Muscle of arm (tissue), 12 donors: ENCODE data around the gene GCFC2. TPM values are rescaled to one million over a fixed set of nuclear protein-coding genes. Genes with fewer than 3 reads are reported as not detected.
A peak's percentile ranks its signal among the peaks of the same experiment; 100 is the strongest.

ENCODE experiments used
- DNase-seq: peaks from one replicate; pipeline ENCODE4 v3.0.0-alpha.2; 2013
- polyA plus RNA-seq, 12 donors: library from polyadenylated mRNA; unstranded; fragments of 120-200 nt; gene quantifications; one replicate each; pipeline ENCODE4 v1.2.1, GENCODE V29; 2013; ENCODE audit not compliant: insufficient read length in 12 of 12

The GCFC2 gene
- polyA plus RNA-seq, 12 donors = 18.9 to 39.1 (median 29.5) TPM; not detected in 1

GRCh38 chr2:75632091-75632701, 78.5 kb downstream of the GCFC2 start:
- no peak for DNase-seq

- peak; percentile 63 for DNase-seq
Measured at GRCh38 chr2:75627902-75628504, 82.7 kb downstream of the GCFC2 start.

GRCh38 chr2:75622929-75623328, 87.8 kb downstream of the GCFC2 start:
- no peak for DNase-seq

GRCh38 chr2:75622500-75622899, 88.2 kb downstream of the GCFC2 start:
- no peak for DNase-seq

- no peak for DNase-seq
Measured at GRCh38 chr2:75621228-75621627, 89.5 kb downstream of the GCFC2 start.

GRCh38 chr2:75619956-75620740, 90.6 kb downstream of the GCFC2 start:
- no peak for DNase-seq

GRCh38 chr2:75616933-75617332, 93.8 kb downstream of the GCFC2 start:
- no peak for DNase-seq

GRCh38 chr2:75616406-75616805, 94.3 kb downstream of the GCFC2 start:
- DNase-seq = no peak

- DNase-seq = no peak
Measured at GRCh38 chr2:75614162-75614651, 96.5 kb downstream of the GCFC2 start.

- DNase-seq = no peak
Measured at GRCh38 chr2:75612862-75613243, 97.9 kb downstream of the GCFC2 start.

Other genes starting within 250 kb of the GCFC2 start
- 10 to 100 TPM in 3 of 12 donors, 1 to 10 TPM in 8, not detected in 1; 4.8 to 26.7 (median 6.2) TPM for gene EVA1A, start 150.0 kb downstream of the GCFC2 start, polyA plus RNA-seq
- gene MRPL19, start 64.1 kb downstream of the GCFC2 start, polyA plus RNA-seq = 10 to 100 TPM in 11 of 12 donors, not detected in 1; 28.2 to 74.1 (median 36.9) TPM